GM08714 (cell line): ENCODE results near the gene ZNF652.
"Not testable (repeated sequence)": the region's sequence is repeated elsewhere in the genome, so short reads cannot be mapped to it uniquely, and the experiment has no call there.

Source experiments
- H3K4me3 ChIP-seq: fragments of 200-500 bp; sonication (Bioruptor generic); 2 replicates; pipeline ENCODE4 v1.5.1; 2014; ENCODE audit warnings: mild to moderate bottlenecking, low read length, inconsistent platforms
- ZNF274 ChIP-seq: IDR thresholded peaks from 2 replicates; pipeline ENCODE4 v1.6.1; 2012; ENCODE audit warnings: mild to moderate bottlenecking, low read depth, low read length

Gene ZNF652

DNA sequence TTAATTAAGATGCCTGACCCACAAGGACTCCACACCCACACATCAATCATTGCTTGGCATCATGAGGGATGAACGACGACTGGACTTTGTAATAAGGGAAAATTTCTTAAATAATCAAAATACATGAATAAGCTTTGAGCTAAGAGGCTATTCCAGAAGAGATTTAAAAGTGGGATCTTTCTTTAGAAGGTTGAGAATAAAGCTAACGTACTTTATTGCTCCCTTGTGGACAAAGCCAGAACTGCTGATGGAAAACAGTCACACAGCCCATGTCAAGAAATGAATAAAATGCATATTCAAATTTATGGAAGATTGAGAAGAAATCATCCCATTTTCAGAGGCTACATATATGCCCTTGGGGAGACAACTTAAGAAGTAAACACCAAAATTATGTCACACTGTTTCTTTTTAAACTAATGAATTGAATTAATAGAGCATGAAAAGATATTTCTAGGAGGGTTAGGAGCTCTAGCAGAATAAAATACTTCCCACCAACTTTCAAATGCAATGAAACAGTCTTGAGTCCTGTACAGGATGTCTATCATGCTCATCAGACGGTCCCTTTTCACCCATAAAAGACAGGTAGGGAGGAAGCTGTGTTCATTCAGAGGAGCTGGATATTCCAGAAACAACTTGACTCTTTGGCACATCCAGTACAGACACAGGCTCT is 71.2 kb downstream of the ZNF652 start:
- no peak overlapping the region for H3K4me3 ChIP-seq
- no peak for TF ChIP-seq ZNF274

DNA sequence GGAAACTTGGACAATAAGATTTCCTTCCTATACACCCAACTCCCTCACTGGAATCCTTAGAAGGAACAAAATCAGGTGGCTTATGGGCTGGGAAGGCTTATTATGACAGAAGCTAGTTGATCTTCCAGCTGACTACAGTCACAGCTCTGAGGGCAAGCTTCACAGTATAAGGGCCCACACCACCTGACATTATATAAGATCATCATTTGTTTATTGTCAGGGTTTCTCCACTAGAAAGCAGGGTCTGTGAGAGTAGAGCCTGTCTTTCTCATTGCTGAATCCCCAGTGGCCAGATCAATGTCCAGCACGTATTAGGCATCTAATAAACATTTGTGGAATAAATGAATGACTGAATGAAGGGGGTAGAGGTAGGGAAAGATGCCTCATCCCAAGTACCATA is 73.7 kb downstream of the ZNF652 start:
- no peak overlapping the region for H3K4me3 ChIP-seq
- no peak for TF ChIP-seq ZNF274

GRCh38 chr17:49287481-49287880 is 74.6 kb downstream of the ZNF652 start:
- H3K4me3 ChIP-seq: no peak overlapping the region
- TF ChIP-seq ZNF274: no peak

DNA sequence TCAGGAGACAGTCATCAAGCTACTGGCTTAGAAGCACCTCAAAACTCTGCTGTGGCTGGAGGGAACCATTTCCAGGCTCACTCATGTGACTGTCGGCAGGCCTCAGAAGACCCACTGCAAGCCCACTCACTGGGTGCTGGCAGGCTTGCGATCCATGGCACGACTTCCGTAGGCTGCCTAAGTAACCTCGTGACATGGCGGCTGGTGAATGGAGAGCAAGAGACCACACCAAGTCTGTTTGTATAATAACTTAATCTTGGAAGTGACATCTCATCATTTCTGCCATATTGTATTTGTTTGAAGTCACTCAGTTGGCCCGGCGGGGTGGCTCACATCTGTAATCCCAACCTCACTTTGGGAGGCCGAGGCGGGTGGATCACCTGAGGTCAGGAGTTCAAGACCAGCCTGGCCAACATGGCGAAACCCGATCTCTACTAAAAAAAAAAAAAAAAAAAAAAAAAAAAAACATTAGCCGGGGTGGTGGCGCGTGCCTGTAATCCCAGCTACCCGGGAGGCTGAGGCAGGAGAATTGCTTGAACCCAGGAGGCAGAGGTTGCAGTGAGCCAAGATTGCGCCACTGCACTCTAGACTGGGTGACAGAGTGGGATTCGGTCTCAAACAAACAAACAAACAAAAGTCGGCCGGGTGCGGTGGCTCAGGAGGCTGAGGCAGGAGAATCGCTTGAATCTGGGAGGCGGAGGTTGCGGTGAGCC is 75.6 kb downstream of the ZNF652 start:
- H3K4me3 ChIP-seq: not testable (repeated sequence)

DNA sequence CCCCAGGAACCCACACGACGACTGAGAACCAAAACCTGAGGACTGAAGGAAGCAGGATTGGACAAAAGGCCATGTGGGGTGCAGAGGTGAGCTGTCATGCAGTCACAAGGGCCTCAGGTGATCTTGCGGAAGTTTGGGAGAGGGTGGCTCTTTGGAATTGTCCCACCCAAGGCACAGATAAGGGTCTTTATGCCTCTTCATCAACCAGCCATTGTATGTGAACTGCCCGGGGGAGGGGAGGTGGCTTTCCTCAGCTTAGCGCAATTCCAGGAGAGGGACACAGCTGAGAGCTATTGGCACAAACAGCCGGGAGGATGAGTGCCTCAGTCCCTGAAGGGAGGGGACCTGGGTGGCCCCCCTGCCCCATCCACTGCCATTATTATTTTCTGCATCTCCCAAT is 76.3 kb downstream of the ZNF652 start:
- no peak overlapping the region for H3K4me3 ChIP-seq
- no peak for TF ChIP-seq ZNF274

- no peak overlapping the region for H3K4me3 ChIP-seq
- no peak for TF ChIP-seq ZNF274
Measured at GRCh38 chr17:49280918-49281317, 81.1 kb downstream of the ZNF652 start.

GRCh38 chr17:49280061-49280460 is 82.0 kb downstream of the ZNF652 start:
- no peak overlapping the region for H3K4me3 ChIP-seq
- no peak for TF ChIP-seq ZNF274

- H3K4me3 ChIP-seq: not testable (repeated sequence)
Measured at GRCh38 chr17:49279263-49280015, 82.6 kb downstream of the ZNF652 start.

DNA sequence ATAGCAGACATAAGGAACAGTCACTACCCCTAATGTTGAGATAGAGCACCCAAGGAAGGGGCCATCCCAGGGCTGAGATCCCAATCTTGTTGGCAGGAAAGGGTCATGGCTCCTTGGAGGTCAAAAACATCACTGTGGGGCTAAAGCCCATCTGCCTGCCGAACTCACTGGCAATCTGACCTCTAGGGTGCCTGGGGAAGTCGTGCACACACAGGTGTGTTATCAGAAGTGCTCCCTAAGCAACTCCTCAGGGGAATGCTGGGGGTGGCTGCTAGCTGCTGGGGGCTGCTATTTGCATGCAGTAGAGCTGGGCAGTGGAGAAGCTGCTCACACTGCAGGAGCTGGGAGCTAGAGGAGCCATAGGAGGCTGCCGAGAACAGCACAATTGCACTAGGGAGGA is 84.0 kb downstream of the ZNF652 start:
- TF ChIP-seq ZNF274: no peak
- no peak overlapping the region for H3K4me3 ChIP-seq

- no peak for TF ChIP-seq ZNF274
- no peak overlapping the region for H3K4me3 ChIP-seq
Measured at GRCh38 chr17:49277638-49278037, 84.4 kb downstream of the ZNF652 start.

GRCh38 chr17:49275981-49276380 is 86.1 kb downstream of the ZNF652 start:
- not testable (repeated sequence) for H3K4me3 ChIP-seq

DNA sequence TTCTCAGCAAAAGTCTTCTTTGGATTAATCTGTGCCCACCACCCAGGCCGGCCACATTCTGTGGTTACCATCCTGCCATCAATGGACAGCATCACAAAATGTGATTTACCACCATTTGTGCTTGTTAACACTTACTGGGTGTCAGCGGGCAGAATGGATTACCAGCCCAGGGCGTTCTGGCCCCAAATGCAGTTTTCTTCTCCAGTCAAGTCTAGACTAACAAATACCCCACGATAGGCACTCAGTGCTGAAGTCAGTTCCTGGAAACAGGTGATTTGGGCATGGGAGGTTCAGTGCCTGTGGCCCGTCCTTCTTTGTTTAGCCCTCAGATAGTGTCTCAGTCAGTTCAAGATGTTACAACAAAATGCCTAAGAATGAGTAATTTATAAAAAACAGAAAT is 92.7 kb downstream of the ZNF652 start:
- H3K4me3 ChIP-seq: no peak overlapping the region
- no peak for TF ChIP-seq ZNF274

GRCh38 chr17:49267912-49268311 is 94.1 kb downstream of the ZNF652 start:
- TF ChIP-seq ZNF274: no peak
- H3K4me3 ChIP-seq: no peak overlapping the region

- TF ChIP-seq ZNF274: no peak
- no peak overlapping the region for H3K4me3 ChIP-seq
Measured at GRCh38 chr17:49266233-49266632, 95.8 kb downstream of the ZNF652 start.

- H3K4me3 ChIP-seq: not testable (repeated sequence)
Measured at GRCh38 chr17:49261540-49261939, 100.5 kb downstream of the ZNF652 start.
